Endothelial cell (in vitro differentiated cells): Measurements from ENCODE around the gene HTR7. TPM values are rescaled to one million over a fixed set of nuclear protein-coding genes. Genes with fewer than 3 reads are reported as not detected.

Experiments
- DNase-seq: peaks from one replicate; pipeline ENCODE4 v3.0.0; 2021; ENCODE audit warnings: low spot score
- H3K27ac Mint-ChIP-seq: one replicate; pipeline ENCODE4 v1.8.0; 2021; ENCODE audit warnings: mixed read lengths, inconsistent platforms; ENCODE audit not compliant: unreplicated experiment
- H3K27me3 Mint-ChIP-seq: one replicate; pipeline ENCODE4 v1.8.0; 2021; ENCODE audit warnings: mild to moderate bottlenecking, moderate library complexity, mixed read lengths, inconsistent platforms; ENCODE audit not compliant: unreplicated experiment
- H3K36me3 Mint-ChIP-seq: one replicate; pipeline ENCODE4 v1.8.0; 2021; ENCODE audit warnings: mild to moderate bottlenecking, low read depth, mixed read lengths, inconsistent platforms; ENCODE audit not compliant: unreplicated experiment
- H3K4me1 Mint-ChIP-seq: one replicate; pipeline ENCODE4 v1.8.0; 2021; ENCODE audit warnings: mild to moderate bottlenecking, mixed read lengths, inconsistent platforms; ENCODE audit not compliant: unreplicated experiment
- H3K4me3 Mint-ChIP-seq: one replicate; pipeline ENCODE4 v1.8.0; 2021; ENCODE audit warnings: mild to moderate bottlenecking, mixed read lengths, inconsistent platforms; ENCODE audit not compliant: unreplicated experiment
- H3K9me3 Mint-ChIP-seq: one replicate; pipeline ENCODE4 v1.8.0; 2021; ENCODE audit warnings: mixed read lengths, inconsistent platforms; ENCODE audit not compliant: unreplicated experiment
- total RNA-seq: library from RNA; stranded (reverse); fragmentation: NEBNext Ultra II Directional; extraction: Animal tissue kit (Norgen Biotek cat#: 25700); gene quantifications from one replicate; pipeline ENCODE4 v1.2.1, GENCODE V29; 2021; ENCODE audit not compliant: unreplicated experiment
- TF ChIP-seq, protein P1 (sequence below): fragments of 200-600 bp; sonication (generic); IDR thresholded peaks from one replicate; pipeline ENCODE4 v1.5.0; 2021; ENCODE audit warnings: antibody characterized with exemption; ENCODE audit not compliant: unreplicated experiment

The HTR7 gene
- total RNA-seq, 1 donor from 2014 or later = 7.3 TPM

- Mint-ChIP-seq H3K4me1 (no peaks in the 10 kb centered on the region), H3K27me3 (no peaks in the 10 kb centered on the region), H3K9me3 (no peaks in the 10 kb centered on the region), H3K36me3 (peaks cover 27% of the 10 kb centered on the region), H3K27ac (no peak overlapping the region), H3K4me3 (no peak overlapping the region)
- TF ChIP-seq, protein P1, sequence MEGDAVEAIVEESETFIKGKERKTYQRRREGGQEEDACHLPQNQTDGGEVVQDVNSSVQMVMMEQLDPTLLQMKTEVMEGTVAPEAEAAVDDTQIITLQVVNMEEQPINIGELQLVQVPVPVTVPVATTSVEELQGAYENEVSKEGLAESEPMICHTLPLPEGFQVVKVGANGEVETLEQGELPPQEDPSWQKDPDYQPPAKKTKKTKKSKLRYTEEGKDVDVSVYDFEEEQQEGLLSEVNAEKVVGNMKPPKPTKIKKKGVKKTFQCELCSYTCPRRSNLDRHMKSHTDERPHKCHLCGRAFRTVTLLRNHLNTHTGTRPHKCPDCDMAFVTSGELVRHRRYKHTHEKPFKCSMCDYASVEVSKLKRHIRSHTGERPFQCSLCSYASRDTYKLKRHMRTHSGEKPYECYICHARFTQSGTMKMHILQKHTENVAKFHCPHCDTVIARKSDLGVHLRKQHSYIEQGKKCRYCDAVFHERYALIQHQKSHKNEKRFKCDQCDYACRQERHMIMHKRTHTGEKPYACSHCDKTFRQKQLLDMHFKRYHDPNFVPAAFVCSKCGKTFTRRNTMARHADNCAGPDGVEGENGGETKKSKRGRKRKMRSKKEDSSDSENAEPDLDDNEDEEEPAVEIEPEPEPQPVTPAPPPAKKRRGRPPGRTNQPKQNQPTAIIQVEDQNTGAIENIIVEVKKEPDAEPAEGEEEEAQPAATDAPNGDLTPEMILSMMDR = no peak
- no peak for DNase-seq
Measured at GRCh38 chr10:90890347-90890746, 32.5 kb upstream of the HTR7 start.

DNA sequence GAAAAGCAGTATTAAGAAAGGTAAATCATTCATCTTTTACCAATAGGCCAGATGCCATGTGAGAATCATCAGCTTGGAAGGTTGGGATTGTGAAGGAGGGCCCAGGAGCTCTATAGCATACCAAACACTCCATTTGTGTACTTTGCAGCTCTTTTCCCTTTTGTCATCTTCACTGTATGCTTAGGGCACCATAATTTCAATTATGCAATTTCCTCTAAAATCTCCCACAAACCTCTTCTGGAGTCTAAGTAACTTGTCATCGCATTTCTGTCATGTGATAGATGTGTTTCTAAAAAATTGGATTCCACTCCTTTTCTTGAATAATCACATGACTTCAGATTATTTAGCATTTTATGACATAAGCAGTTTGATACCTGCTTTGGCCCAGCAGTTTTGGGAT, 31.8 kb upstream of the HTR7 start:
- H3K4me3 Mint-ChIP-seq = no peak overlapping the region
- H3K9me3 Mint-ChIP-seq = no peaks in the 10 kb centered on the region
- no peaks in the 10 kb centered on the region for H3K4me1 Mint-ChIP-seq
- TF ChIP-seq, protein P1 = no peak
- peaks cover 27% of the 10 kb centered on the region for H3K36me3 Mint-ChIP-seq
- no peak for DNase-seq
- H3K27ac Mint-ChIP-seq = no peak overlapping the region
- H3K27me3 Mint-ChIP-seq = no peaks in the 10 kb centered on the region

GRCh38 chr10:90888387-90888786, 30.5 kb upstream of the HTR7 start:
- peaks cover 27% of the 10 kb centered on the region for H3K36me3 Mint-ChIP-seq

GRCh38 chr10:90887555-90887954, 29.7 kb upstream of the HTR7 start:
- Mint-ChIP-seq H3K4me1 (no peaks in the 10 kb centered on the region), H3K27ac (no peak overlapping the region), H3K27me3 (no peaks in the 10 kb centered on the region), H3K36me3 (peaks cover 27% of the 10 kb centered on the region), H3K9me3 (no peaks in the 10 kb centered on the region), H3K4me3 (no peak overlapping the region)
- DNase-seq = no peak
- TF ChIP-seq, protein P1 = no peak

More at GRCh38 chr10:90888387-90888786, 30.5 kb upstream of the HTR7 start:
- TF ChIP-seq, protein P1 = no peak
- no peak overlapping the region for H3K4me3 Mint-ChIP-seq
- no peak overlapping the region for H3K27ac Mint-ChIP-seq
- no peaks in the 10 kb centered on the region for H3K4me1 Mint-ChIP-seq
- no peaks in the 10 kb centered on the region for H3K27me3 Mint-ChIP-seq
- no peaks in the 10 kb centered on the region for H3K9me3 Mint-ChIP-seq
- no peak for DNase-seq

DNA sequence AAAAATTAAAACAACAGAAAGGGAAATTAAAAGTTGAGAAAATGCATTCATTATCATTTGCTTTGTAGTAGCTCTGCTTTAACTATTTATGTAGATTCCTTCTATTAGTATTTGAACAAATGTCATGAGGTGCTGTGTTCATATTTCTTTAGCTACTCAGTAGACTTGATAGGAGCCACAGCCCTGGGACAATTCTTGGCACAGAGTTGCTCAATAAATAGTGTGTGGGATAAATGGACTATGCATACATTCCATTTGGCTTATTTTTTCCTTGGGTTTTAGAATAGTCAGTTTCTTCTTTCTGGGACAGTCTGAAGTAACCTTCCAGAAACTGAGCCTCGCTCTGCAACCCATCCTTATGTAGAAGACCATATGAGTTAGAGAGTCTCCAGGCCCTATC, 27.3 kb upstream of the HTR7 start:
- H3K36me3 Mint-ChIP-seq = peaks cover 27% of the 10 kb centered on the region
- H3K4me1 Mint-ChIP-seq = no peaks in the 10 kb centered on the region
- no peak overlapping the region for H3K4me3 Mint-ChIP-seq
- no peaks in the 10 kb centered on the region for H3K27me3 Mint-ChIP-seq
- H3K9me3 Mint-ChIP-seq = no peaks in the 10 kb centered on the region
- no peak for DNase-seq
- H3K27ac Mint-ChIP-seq = no peak overlapping the region
- TF ChIP-seq, protein P1 = no peak
